Activated CD4-positive, CD25-positive, alpha-beta regulatory T cell treated with anti-CD3 and anti-CD28 coated beads, Interleukin-2, amount 50 U/mL, for 72 hours (primary cell): ENCODE data around the gene SLC25A13.
"Not testable (repeated sequence)": the region's sequence is repeated elsewhere in the genome, so short reads cannot be mapped to it uniquely, and the experiment has no call there.

Experiments
- DNase-seq: peaks from one replicate; pipeline ENCODE4 v3.0.0; 2021

Gene SLC25A13

GRCh38 chr7:96199421-96199820 is 122.5 kb downstream of the SLC25A13 start:
- DNase-seq = no peak

- DNase-seq = no peak
Measured at GRCh38 chr7:96198047-96198636, 123.8 kb downstream of the SLC25A13 start.

GRCh38 chr7:96196676-96197075 is 125.2 kb downstream of the SLC25A13 start:
- no peak for DNase-seq

GRCh38 chr7:96189129-96189820 is 132.6 kb downstream of the SLC25A13 start:
- DNase-seq = no peak

- DNase-seq = no peak
Measured at GRCh38 chr7:96188591-96188991, 133.3 kb downstream of the SLC25A13 start.

DNA sequence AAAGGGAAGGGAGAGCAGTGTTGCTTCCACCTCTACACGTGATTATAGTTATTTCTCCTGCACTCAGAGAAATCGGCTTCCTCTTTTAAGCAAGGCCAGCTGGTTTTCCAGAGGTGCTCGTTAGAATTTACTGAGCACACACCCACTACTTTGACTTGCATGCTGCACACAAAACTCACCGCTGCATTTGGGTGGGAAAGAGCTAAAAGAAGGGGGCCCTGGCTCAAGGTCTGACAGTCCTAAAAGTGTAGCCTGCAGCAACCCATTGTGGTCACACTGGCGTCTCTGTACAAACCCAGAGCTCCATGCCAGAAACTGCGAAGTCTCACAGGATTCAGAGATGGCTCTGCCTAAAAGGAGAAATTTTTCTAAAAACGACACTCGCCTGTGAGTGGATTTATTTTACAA is 133.7 kb downstream of the SLC25A13 start:
- no peak for DNase-seq

DNA sequence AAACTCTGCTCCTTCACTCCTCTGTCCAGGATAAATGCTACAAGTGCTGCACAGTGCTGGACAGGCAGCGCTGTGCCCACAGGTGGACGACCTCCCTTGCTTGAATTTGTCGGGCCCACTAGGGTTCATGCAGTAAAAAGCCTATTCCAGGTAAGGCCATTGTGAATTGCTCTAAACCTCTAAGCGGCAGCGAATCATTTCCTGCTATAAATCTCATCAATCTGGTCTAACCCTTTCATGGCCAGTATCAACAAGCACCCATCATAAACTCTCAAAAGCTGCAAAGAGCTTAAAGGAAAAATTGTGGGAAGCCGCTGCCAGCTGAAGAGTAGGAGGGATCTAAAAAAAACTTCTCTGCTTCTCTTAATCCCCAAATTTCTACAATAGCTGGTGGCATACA is 134.2 kb downstream of the SLC25A13 start:
- no peak for DNase-seq

DNA sequence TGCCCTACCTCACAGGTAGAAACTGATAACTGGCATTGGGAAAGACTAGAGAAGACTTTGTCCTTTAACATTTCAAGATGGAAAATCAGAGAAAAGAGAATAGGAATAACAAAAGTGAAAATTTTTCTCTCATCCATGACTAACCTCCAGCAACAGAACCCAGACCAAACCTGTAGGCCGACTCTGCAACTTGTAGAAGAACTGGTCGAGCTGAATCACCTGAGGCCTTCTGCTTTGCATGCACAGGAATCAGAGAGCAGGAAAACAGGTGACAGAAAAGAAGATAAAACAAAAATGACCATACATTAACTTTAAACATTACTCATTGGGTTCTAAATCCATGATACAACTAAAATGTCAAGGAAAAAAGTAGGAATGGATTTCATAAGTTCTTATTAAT is 137.1 kb downstream of the SLC25A13 start:
- DNase-seq = no peak

- no peak for DNase-seq
Measured at GRCh38 chr7:96183163-96183670, 138.7 kb downstream of the SLC25A13 start.

DNA sequence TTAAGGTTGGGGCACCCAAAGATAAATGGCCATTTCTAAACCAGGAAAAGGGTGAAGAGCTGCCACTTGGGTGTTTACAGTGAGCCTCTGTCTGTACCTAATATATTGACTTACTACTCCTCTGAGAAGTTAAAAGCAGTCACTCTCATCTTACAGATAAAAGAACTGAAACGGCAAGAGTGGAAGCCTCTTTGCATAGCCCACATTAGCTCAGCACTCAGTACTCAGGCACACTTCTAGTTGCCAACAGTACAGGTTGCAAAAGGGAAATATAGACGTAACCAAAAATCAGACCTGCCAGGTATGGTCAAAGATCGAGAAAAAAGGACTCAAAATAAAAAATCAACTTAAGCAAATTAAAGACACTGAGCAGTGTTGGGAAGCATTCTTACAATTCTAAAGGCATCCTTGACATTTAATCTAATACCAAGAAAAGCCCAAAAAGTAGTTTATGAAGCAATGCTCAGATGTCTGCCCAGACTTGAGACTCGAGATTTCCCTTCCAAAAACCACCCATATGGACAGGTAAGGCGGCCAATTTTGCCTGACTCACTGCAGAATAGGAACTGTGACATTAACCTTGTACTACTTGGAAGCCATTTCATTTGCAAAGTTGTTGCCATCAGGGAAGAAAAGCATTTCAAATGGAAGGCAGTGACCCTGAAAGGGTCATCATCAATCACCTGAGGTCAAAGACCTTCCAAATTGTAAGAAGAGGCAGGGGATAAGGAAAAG is 139.3 kb downstream of the SLC25A13 start:
- no peak for DNase-seq

GRCh38 chr7:96181174-96181573 is 140.7 kb downstream of the SLC25A13 start:
- DNase-seq = no peak

GRCh38 chr7:96179837-96180236 is 142.1 kb downstream of the SLC25A13 start:
- DNase-seq = no peak

DNA sequence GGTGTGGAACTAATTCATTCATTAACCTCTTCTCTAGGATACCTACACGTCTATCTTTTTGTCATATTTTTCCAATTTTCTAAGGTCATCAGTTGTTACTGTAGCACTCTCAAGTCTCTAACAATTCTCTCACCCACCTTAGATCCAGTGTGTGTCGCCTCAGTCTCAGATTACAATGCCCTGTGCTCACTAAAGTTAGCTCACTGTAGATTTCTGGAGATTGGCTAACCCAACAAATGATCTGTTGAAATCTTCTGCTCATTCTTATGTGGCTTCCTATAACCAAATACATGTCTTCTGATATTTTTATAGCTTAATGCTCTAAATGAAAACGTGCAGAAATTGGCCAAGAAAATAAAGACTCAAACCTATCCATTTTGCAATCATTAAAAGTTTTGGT is 142.6 kb downstream of the SLC25A13 start:
- DNase-seq = no peak

DNA sequence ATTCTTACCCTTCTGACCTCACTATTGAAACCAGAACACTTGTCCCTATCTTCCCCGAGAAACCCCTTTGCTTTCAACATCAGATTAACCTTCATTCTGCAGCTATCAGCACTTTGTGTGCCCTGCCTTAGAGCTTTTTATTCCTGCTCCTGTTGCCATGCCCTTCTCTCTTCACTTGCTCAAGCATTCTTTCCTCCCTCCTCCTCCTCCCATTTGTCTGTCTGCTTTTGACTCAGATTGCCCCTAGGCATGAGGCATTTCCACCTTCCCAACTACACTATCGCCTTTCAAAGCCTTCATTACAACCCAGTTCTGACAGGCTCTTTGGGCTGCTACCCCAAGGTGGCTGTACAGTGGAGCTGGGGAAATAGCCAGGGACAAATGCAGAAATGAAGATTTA is 143.3 kb downstream of the SLC25A13 start:
- DNase-seq = no peak

DNA sequence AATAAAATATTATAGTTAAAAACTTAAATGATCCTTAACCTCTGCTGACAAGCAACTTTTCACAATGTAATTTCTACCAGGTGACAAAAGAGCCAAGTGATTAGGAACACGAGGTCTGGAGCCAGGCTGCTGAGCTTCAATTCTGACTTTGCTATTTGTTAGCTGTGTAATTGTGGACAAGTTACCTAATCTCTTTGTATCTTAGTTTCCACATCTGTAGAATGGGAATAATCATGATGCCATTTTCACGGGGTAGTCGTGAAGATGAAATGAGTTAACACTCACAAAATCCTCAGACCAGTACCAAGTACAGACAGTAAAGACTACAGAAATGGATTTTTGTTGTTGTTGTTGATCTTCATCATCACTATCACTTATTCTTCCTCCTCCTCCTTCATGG is 144.5 kb downstream of the SLC25A13 start:
- DNase-seq = no peak

GRCh38 chr7:96174812-96175211 is 147.1 kb downstream of the SLC25A13 start:
- DNase-seq = no peak

- no peak for DNase-seq
Measured at GRCh38 chr7:96173781-96174180, 148.1 kb downstream of the SLC25A13 start.

- no peak for DNase-seq
Measured at GRCh38 chr7:96169439-96169838, 152.5 kb downstream of the SLC25A13 start.

- no peak for DNase-seq
Measured at GRCh38 chr7:96167424-96167823, 154.5 kb downstream of the SLC25A13 start.

DNA sequence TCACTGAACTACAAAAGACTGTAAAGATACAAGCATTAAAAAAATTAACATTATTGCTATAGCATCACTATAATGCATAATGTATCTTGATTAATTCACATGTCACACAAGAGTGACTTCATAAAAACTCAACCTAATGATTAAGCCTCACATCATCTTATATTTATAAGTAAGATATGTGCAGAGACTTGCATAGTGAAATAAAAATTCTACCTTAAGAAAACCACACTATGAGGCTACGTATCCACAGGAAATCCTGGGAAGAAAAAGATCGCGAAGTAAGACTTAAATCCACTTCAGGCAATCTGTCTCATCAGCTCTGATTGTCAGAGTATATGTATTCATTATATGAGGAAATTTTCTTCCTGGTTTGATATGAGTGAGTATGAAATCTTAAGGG is 160.0 kb downstream of the SLC25A13 start:
- DNase-seq = no peak

DNA sequence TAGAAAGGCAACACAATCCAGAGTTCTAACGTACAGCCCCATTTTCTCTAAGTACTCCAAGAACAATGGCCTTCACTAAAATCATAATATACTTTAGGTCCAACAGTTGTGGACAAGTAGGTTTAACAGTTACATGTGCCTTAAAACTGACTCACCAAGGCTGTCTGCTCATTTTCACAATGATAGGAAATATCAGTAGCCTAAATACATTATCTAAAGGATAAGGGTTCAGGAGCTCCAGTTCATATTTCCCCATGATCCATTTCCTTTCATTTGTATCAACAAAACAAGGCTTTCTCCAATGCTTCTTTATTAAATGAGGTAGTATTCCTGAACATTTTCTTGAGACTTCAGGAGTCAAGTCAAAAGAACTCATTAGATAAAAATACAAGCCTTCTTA is 164.0 kb downstream of the SLC25A13 start:
- no peak for DNase-seq

- DNase-seq = not testable (repeated sequence)
Measured at GRCh38 chr7:96154506-96154905, 167.4 kb downstream of the SLC25A13 start.

- DNase-seq = no peak
Measured at GRCh38 chr7:96152706-96153105, 169.2 kb downstream of the SLC25A13 start.

- DNase-seq = no peak
Measured at GRCh38 chr7:96151889-96152288, 170.0 kb downstream of the SLC25A13 start.
